PC-9 (cell line): ENCODE measurements around the gene B3GALT4. TPM values are rescaled to one million over a fixed set of nuclear protein-coding genes. Genes with fewer than 3 reads are reported as not detected.

ENCODE experiments used
- BruUV-seq: library from RNA; stranded (reverse); fragments of 400-500 nt; replicated peaks from 2 replicates; lab custom pipeline; 2021; lab: Mats Ljungman, UMichigan
- CTCF ChIA-PET: fragments of 300-600 bp; sonication (Branson Sonifier 250); formaldehyde crosslinking; loops from one replicate; lab custom pipeline; 2022; ENCODE audit warnings: antibody characterized with exemption; lab: Charles Lee
- POLR2A ChIA-PET: fragments of 300-600 bp; sonication (Branson Sonifier 250); formaldehyde crosslinking; loops from one replicate; lab custom pipeline; 2022; ENCODE audit warnings: antibody characterized with exemption; ENCODE audit not compliant: unreplicated experiment; lab: Charles Lee
- DNase-seq, 2 experiments: peaks; one replicate each; pipeline versions ENCODE4 v3.0.0 to v3.0.0-alpha.2; 2015 to 2022; ENCODE audit warnings: mixed read lengths in 1 of 2
- H2AFZ ChIP-seq: fragments of 200-600 bp; sonication (generic); 2 replicates; pipeline ENCODE4 v1.8.1; 2017; ENCODE audit warnings: antibody characterized with exemption
- H3F3A ChIP-seq: fragments of 200-600 bp; sonication (generic); 2 replicates; pipeline ENCODE4 v1.8.1; 2017; ENCODE audit warnings: antibody characterized with exemption, mild to moderate bottlenecking, low read depth; ENCODE audit not compliant: insufficient read depth
- H3K27ac ChIP-seq: fragments of 200-600 bp; sonication (generic); 2 replicates; pipeline ENCODE4 v1.6.1; 2016; ENCODE audit warnings: mixed run types
- H3K27me3 ChIP-seq: fragments of 200-600 bp; sonication (generic); 2 replicates; pipeline ENCODE4 v1.6.1; 2016; ENCODE audit warnings: low read depth, mixed run types; ENCODE audit not compliant: insufficient read depth
- H3K36me3 ChIP-seq: fragments of 200-600 bp; sonication (generic); 2 replicates; pipeline ENCODE4 v1.6.1; 2016; ENCODE audit warnings: low read depth, mixed run types
- H3K4me1 ChIP-seq: fragments of 200-600 bp; sonication (generic); replicated peaks from 2 replicates; pipeline ENCODE4 v1.6.1; 2016; ENCODE audit warnings: mixed run types; ENCODE audit not compliant: insufficient read depth
- H3K4me2 ChIP-seq: fragments of 200-600 bp; sonication (generic); 2 replicates; pipeline ENCODE4 v1.6.1; 2017; ENCODE audit warnings: mixed run types
- H3K4me3 ChIP-seq: fragments of 200-600 bp; sonication (generic); 2 replicates; pipeline ENCODE4 v1.6.1; 2016; ENCODE audit warnings: mixed run types
- H3K79me2 ChIP-seq: fragments of 200-600 bp; sonication (generic); 2 replicates; pipeline ENCODE4 v1.6.1; 2017; ENCODE audit warnings: low read depth, mixed run types
- H3K9me2 ChIP-seq: fragments of 200-600 bp; sonication (generic); 2 replicates; pipeline ENCODE4 v1.8.1; 2017; ENCODE audit warnings: mild to moderate bottlenecking; ENCODE audit not compliant: insufficient read depth
- H3K9me3 ChIP-seq: fragments of 200-600 bp; sonication (generic); 2 replicates; pipeline ENCODE4 v1.8.1; 2016; ENCODE audit warnings: low read depth; ENCODE audit not compliant: insufficient read depth
- H4K20me1 ChIP-seq: fragments of 200-600 bp; sonication (generic); 2 replicates; pipeline ENCODE4 v1.8.1; 2017; ENCODE audit not compliant: insufficient read depth
- CTCF ChIP-seq: fragments of 200-600 bp; sonication (generic); conservative IDR thresholded peaks from 2 replicates; pipeline ENCODE4 v1.6.1; 2017; ENCODE audit warnings: mixed run types, antibody characterized with exemption, mild to moderate bottlenecking, moderate library complexity
- EZH2 ChIP-seq: fragments of 200-600 bp; sonication (generic); IDR thresholded peaks from 2 replicates; pipeline ENCODE4 v1.8.0; 2017; ENCODE audit warnings: antibody characterized with exemption, low read depth
- intact Hi-C: fragments of 100-400 bp; cut with micrococcal nuclease; formaldehyde crosslinking; loops from one replicate; pipeline ENCODE4 v1.10.0; 2022; ENCODE audit not compliant: unreplicated experiment
- total RNA-seq: library from RNA; stranded (reverse); gene quantifications from 2 replicates; pipeline ENCODE4 v1.2.3, GENCODE V29; 2021

B3GALT4 gene
- total RNA-seq, 1 experiment from 2014 or later: 10.3 TPM

GRCh38 chr6:33272275-33273128 is 4.4 kb upstream of the B3GALT4 start:
- Histone ChIP-seq H4K20me1 (peaks cover 36% of the 10 kb centered on the region), H3F3A (peaks cover 53% of the 10 kb centered on the region), H3K79me2 (peaks cover 56% of the 10 kb centered on the region), H2AFZ (no peak overlapping the region), H3K27me3 (no peaks in the 10 kb centered on the region), H3K9me3 (no peaks in the 10 kb centered on the region), H3K9me2 (no peaks in the 10 kb centered on the region), H3K4me3 (peak overlapping the region; percentile 70), H3K27ac (peak overlapping the region; percentile 79), H3K4me1 (peaks cover 39% of the 10 kb centered on the region), H3K4me2 (peak overlapping the region; percentile 96), H3K36me3 (peaks cover 44% of the 10 kb centered on the region)
- TF ChIP-seq EZH2 (no peak), CTCF (no peak)
- intact Hi-C loops: loop anchor here (10.0 kb wide), 1 partner anchor 68 kb away; the partner anchor contains the start of genes HSD17B8, RING1, RXRB and SLC39A7
- POLR2A ChIA-PET: interaction anchor here (0.6 to 1.0 kb wide), 3 partner anchors 17 to 300 kb away, joined by 5 to 13 read pairs (median 6); partner anchors contain the start of genes PFDN6 and WDR46
- BruUV-seq: TSS peak; percentile 62
- CTCF ChIA-PET: no interaction called here
- peak in 1 of 2 experiments; percentile 33 for DNase-seq

GRCh38 chr6:33273129-33273923 is 3.6 kb upstream of the B3GALT4 start:
- peaks cover 61% of the 10 kb centered on the region for H3F3A ChIP-seq
- H3K4me1 ChIP-seq: peaks cover 39% of the 10 kb centered on the region
- DNase-seq: peak in 1 of 2 experiments; percentile 10
- no peaks in the 10 kb centered on the region for H3K27me3 ChIP-seq
- peak overlapping the region; percentile 96 for H3K4me2 ChIP-seq
- H3K79me2 ChIP-seq: peaks cover 56% of the 10 kb centered on the region
- BruUV-seq: no TSS peak
- peaks cover 36% of the 10 kb centered on the region for H4K20me1 ChIP-seq
- TF ChIP-seq EZH2 (no peak), CTCF (no peak)
- no peak overlapping the region for H2AFZ ChIP-seq
- intact Hi-C loops: loop anchor here (10.0 kb wide), 1 partner anchor 69 kb away; the partner anchor contains the start of genes HSD17B8, RING1, RXRB and SLC39A7
- peaks cover 44% of the 10 kb centered on the region for H3K36me3 ChIP-seq
- no peaks in the 10 kb centered on the region for H3K9me3 ChIP-seq
- no peaks in the 10 kb centered on the region for H3K9me2 ChIP-seq
- ChIA-PET CTCF (no interaction called here), POLR2A (interaction anchor here (0.7 kb wide), 1 partner anchor 16 kb away, joined by 3 read pairs; the partner anchor contains the start of gene PFDN6)
- H3K4me3 ChIP-seq: peak overlapping the region; percentile 70
- peak overlapping the region; percentile 79 for H3K27ac ChIP-seq
